Cardiac fibroblast (primary cell): Measurements from ENCODE around the gene RALGAPB.

Source experiments
- DNase-seq, 2 donors: peaks; one replicate each; pipeline versions ENCODE4 v3.0.0 to v3.0.0-alpha.2; 2010; ENCODE audit warnings: low read depth in 2 of 2
- H3K4me3 ChIP-seq, 2 donors: replicated peaks in 1 of 2; 1 replicate in 1 of 2; 2 replicates in 1 of 2; pipeline ENCODE4 v1.5.1; 2011; ENCODE audit warnings: low read depth in 2 of 2, low read length in 2 of 2, mild to moderate bottlenecking in 2 of 2, moderate library complexity in 1 of 2
- TF ChIP-seq, protein P1 (sequence below): IDR thresholded peaks from one replicate; pipeline ENCODE4 v1.5.1; 2011; ENCODE audit warnings: low read depth, mild to moderate bottlenecking, low read length, inconsistent platforms

The RALGAPB gene

DNA sequence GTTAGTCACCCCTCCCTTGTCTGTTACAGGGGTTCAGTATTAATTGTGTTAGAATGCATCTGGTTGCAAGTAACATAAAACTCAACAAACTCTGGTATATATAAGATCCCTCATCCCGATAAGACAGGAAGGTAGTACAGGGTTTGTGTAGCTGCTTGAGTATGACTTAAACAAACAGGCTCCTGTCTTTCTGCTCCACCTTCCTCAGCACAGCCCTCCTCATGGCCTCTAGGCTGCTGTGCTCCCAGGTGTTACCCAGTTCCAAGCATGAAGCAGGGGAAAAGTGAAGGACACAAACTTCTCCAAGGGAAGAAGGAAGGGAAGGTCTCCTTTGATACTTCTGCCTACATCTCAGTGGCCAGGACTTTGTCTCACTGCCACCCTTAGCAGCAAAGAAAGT lies 1.4 kb upstream of the RALGAPB start:
- no peak overlapping the region for H3K4me3 ChIP-seq
- no peak for DNase-seq
- TF ChIP-seq, protein P1, sequence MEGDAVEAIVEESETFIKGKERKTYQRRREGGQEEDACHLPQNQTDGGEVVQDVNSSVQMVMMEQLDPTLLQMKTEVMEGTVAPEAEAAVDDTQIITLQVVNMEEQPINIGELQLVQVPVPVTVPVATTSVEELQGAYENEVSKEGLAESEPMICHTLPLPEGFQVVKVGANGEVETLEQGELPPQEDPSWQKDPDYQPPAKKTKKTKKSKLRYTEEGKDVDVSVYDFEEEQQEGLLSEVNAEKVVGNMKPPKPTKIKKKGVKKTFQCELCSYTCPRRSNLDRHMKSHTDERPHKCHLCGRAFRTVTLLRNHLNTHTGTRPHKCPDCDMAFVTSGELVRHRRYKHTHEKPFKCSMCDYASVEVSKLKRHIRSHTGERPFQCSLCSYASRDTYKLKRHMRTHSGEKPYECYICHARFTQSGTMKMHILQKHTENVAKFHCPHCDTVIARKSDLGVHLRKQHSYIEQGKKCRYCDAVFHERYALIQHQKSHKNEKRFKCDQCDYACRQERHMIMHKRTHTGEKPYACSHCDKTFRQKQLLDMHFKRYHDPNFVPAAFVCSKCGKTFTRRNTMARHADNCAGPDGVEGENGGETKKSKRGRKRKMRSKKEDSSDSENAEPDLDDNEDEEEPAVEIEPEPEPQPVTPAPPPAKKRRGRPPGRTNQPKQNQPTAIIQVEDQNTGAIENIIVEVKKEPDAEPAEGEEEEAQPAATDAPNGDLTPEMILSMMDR = no peak

DNA sequence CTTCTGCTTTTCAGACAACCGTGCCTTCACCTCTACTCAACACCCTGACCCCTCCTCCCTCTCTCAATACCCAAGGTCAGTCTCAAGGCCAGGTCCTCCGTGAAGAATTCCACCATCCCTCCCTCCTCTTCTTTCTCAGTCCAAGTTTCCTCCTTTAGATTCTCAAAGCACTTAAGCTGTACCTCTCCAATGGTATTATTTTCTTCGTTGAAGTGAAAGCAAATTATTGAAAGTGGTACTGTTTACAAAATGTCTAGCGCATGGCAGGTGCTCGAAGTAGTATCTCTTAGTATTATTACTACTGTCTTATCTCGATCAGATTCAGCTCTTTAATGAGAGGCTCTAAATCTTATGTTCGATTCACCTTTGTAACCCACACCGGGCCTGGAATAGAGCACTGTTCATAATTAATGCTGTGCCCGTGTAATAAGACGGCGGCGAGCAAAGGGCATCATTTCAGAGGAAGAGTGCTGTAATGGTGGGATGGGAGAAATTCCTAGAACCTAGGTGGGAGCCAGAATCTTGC lies 593 bp upstream of the RALGAPB start:
- peak overlapping the region; percentile 81 to 87 for H3K4me3 ChIP-seq
- TF ChIP-seq, protein P1 = no peak
- DNase-seq = no peak

DNA sequence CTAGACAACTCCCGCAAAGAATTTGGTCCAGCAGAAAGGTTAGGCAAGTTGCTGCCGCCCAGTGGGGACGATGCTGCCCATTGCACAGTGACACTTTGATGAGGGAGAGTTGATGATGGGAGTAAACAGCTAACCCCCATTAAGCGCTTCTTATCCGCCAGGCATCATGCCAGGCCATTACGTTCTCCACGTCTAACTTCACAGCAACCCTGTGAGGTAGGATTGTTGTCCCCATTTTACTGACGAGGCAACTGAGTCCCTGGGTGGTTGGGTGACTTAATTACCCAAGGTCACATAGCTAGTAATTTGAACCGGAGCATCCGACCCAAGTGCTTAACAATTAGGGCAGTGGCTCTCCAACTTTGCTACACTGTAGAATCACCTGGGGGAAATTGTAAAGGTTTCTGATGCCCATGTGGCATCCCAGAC lies 738 bp downstream of the RALGAPB start:
- TF ChIP-seq, protein P1 = no peak
- H3K4me3 ChIP-seq = peak overlapping the region; percentile 81 to 87
- DNase-seq = peak; percentile 35 to 41

DNA sequence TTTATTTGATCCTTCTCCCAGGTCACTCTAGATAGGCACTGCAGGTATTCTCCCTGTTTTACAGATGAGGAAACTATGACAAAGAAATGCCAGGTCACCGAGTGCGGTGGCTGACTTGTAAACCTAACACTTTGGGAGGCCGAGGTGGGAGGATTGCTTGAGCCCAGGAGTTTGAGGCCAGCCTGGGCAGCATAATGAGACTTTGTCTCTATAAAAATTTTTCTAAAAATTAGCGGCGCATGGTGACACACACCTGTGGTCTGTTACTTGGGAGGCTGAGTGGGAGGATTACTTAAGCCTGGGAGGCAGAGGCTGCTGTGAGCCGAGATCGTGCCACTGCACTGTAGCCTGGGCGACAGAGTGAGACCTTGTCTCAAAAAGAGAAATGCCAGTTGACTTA lies 5.1 kb downstream of the RALGAPB start:
- TF ChIP-seq, protein P1 = no peak
- no peak for DNase-seq
- no peak overlapping the region for H3K4me3 ChIP-seq

DNA sequence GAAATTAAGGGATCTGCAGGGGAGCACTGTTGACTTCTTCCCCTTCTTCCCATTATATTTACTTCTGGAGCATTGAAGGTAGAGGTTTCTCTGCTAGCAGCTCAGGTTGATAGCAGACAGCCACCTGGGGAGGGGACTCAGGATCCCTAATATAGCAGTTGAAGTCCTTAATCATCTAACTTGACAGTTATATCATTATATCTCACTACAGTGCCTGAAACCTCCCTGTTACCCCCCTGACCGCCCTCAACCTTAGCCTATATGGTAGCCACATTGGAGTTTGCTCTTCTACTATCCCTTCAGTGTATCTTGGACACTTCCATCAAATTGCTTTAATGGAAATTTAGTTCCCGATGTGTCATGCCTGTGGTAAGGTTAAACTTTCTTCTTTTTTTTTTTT lies 7.0 kb downstream of the RALGAPB start:
- TF ChIP-seq, protein P1 = no peak
- no peak for DNase-seq
- H3K4me3 ChIP-seq = no peak overlapping the region

DNA sequence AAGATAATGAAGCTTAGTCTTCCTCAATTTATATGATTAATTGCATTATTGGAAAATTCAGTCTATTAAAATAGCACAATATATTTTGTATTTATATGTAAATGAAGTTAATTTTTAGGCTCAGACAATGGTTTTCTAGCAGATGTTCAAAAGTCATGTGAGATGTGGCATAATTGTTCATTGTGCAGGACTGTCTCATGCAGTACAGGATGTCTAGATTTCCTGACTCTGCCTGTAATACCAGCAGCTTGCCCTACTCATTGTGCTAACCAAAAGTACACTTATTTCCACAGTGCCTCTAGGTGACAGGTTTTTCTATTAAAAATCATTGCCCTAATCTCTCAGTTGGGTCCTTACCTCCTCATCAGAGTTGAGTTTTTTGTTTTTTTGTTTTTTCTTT lies 12.4 kb downstream of the RALGAPB start:
- TF ChIP-seq, protein P1 = no peak
- DNase-seq = peak; percentile 3 to 22
- H3K4me3 ChIP-seq = no peak overlapping the region

DNA sequence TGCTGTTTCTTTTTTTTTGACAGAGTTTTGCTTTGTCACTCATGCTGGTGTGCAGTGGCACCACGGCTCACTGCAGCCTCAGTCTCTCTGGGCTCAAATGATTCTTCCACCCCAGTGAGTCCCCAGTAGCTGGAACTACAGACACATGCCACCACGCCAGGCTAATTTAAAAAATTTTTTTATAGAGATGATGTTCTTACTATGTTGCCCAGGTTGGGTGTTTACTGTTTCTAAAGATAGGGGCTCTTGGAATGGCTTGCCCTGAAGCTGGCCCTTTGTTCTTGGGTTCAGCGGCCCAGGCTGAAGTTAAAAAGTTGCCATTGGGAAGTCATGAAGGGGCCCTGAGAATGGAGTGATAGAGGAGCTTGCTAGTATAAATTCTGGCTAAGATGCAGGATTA lies 16.5 kb downstream of the RALGAPB start:
- no peak overlapping the region for H3K4me3 ChIP-seq
- no peak for DNase-seq
- TF ChIP-seq, protein P1 = no peak
